ENCODE results near the gene GGT7. TPM values are rescaled to one million over a fixed set of nuclear protein-coding genes. Genes with fewer than 3 reads are reported as not detected.
"Not testable (repeated sequence)": the region's sequence is repeated elsewhere in the genome, so short reads cannot be mapped to it uniquely, and the experiment has no call there.

The GGT7 gene
- total RNA-seq, 1 donor from 2014 or later: 27.3 TPM

- no peak for DNase-seq (ENCODE audit: low spot score)
These were observed 10.5 kb upstream of the GGT7 start for GRCh38 chr20:34883087-34883688.

DNA sequence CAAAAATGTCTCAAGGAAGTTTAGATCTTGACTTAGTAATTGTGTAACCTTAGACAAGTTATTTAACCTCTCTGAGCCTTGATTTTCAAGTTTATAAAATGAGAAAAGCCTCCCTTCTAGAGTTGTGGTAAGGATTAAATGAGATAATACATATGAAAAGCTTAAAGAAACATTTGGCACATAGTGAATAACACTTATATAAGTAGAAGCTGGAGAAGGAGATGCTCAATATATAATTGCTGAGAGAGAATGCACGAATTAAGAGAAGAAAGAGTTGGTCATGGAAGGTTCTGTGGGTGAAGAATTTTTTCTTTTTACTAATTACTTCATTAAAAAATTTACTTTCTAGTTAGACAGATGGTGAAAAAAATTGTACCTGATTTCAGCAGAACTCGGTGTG, 9.0 kb upstream of the GGT7 start:
- no peak for DNase-seq (ENCODE audit: low spot score)

GRCh38 chr20:34880971-34881370, 8.3 kb upstream of the GGT7 start:
- DNase-seq (ENCODE audit: low spot score): not testable (repeated sequence)

DNA sequence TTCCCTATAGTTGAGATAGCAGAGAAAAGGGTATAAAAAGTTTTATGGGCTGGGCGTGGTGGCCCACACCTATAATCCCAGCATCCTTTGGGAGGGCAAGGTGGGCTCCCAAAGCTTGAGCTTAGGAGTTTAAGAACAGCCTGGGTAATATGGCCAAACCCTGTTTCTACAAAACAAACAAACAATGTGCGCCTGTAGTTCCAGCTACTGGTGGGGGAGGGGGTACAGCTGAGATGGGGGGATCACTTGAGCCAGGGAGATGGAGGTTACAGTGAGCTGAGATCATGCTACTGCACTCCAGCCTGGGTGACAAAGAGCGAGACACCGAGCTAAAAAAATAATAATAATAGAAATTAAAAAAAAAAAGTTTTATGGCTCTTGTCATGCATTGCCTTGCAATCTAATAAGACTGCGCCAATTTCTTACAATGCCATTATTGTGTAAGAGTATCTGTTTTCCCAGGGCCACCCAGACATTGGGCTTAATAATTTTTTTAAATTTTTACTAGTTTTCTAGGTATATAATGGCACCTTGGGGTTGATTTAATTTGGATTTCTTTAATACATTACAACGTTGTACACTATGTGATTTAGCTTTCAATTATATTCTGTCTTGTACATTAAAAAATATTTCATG, 7.7 kb upstream of the GGT7 start:
- DNase-seq (ENCODE audit: low spot score): no peak

DNA sequence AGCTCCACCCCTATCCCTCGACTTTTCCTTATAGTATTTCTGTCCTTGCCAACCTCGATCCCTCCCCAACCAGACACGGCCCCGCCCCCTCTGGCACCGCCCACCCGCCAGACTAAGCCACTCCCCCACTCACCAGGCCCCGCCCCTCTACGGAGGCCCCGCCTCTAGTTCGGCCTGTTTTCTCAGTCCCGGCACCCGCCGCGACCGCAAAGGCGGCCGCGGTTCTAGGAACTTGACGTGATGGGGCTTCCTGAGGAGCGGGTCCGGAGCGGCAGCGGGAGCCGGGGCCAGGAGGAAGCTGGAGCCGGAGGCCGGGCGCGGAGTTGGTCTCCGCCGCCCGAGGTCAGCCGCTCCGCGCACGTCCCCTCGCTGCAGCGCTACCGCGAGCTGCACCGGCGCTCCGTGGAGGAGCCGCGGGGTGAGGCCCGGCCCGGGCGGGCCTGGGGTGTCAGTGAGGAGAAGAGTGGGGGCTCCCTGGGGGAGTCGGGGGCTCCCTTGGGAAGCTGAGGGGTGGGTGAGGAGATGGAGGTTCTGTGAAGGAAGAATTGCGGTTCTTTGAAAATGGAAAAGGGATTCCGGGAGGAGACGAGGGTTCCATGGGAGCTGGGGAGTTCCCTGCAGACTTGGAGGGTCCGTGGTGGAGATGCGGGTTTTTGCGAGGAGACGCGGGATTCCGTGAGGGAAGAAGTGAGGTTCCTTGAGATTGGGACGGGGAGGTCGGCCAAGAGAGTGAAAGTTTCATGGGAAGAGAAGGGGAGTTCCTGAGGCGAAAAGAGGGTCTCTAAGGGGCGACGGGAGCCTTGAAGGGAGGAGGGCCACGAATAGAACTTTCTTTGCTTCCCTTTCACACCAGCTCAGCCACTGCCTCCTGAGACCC, 4.0 kb upstream of the GGT7 start, which contains the start of gene ACSS2:
ACSS2 (plus strand) TSS at position 207 of the 877 bp plus-strand sequence; CDS start at position 241, 34 bp downstream.
- peak; percentile 100 for DNase-seq (ENCODE audit: low spot score)

DNA sequence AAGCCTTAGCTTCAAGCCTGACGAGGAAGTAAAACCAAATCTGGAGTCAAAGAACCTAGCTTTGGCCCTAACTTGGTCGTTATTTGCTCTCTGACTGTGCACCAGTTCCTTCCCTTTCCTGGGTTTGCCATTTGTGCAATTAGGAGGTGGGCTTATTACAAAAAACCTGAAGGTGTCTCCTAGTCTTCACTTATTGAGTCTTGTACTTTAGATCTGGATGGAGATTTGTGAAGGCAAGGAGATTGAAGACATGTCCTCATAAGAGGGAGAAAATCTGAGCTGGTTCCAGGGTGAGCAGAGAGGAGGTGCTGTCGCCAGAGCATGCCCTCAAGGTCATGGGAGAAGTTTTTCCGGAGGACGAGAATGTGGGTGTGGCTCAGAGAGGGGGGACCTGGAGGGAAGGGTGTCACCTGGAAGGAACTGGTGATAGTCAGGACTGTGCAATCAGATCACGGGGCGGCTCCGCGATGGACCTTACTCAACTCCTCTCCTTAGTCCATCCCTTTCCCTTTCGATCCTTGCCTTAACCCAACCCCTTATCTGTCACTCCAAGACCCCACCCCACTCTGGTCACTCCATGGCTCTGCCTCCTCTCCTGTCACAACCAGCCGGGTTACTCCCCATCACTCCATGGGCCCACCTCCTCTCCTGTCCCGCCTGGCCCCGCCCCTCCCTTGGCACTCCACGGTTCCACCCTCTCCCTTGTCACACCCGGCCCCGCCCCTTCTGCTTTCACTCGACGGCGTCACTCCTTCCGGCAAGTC, 3.2 kb upstream of the GGT7 start:
- DNase-seq (ENCODE audit: low spot score): no peak

DNA sequence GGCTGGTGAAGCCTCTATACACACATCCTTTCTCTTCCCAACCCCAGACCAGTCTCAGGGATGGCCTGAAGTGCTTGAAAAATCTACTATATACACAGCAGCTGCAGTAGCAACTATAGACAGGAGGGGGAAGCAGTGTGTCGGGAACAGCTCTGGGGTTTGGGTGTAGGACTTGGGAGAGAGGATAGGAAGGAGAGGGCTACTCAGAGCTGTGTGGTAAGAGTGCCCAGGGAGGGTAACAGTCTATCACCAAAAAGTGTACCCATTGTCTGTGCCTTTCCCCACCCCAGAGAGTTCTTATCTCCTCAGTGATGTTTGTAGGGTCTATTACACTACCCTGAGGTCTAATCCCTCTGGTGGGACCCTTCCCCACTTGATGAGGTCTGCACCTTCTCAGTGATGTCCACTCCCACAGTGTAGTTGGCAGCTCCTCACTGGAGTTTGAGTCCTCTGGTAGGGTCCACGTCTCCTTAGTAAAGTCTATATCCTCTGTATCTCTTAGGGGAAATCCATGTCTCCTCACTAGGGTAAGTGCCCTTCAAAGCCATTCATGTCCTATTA, 1.5 kb upstream of the GGT7 start:
- DNase-seq (ENCODE audit: low spot score): peak; percentile 85

DNA sequence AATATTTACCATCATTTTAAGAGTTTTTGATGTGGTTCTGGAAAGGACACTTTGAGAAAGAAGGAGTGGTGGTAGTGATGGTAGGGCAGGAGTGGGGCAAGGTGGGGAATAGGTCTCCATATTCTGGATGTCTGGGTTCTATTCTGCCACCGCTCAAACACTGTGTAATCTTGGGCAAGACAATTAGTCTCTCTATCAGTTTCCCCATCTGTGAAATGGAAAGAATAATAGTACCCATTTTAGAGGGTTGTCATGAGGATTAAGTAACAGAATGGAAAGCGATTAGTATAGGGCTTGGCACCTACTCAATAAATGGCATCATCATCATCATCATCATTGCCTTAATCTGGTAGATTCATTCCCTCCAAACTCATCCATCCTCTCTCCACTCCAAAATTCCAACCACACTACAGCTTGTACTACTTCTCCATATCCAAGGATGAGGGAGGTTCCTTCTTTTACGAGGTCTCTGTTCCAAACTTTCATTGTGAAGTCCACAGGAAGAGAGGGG, 982 bp upstream of the GGT7 start:
- no peak for DNase-seq (ENCODE audit: low spot score)

GRCh38 chr20:34871966-34872621, 562 bp downstream of the GGT7 start:
- DNase-seq (ENCODE audit: low spot score): no peak

GRCh38 chr20:34871320-34871926, 1.2 kb downstream of the GGT7 start:
- DNase-seq (ENCODE audit: low spot score): no peak

GRCh38 chr20:34864216-34864615, 8.4 kb downstream of the GGT7 start:
- no peak for DNase-seq (ENCODE audit: low spot score)

- no peak for DNase-seq (ENCODE audit: low spot score)
These were observed 9.2 kb downstream of the GGT7 start for GRCh38 chr20:34863421-34863965.

- DNase-seq (ENCODE audit: low spot score): no peak
These were observed 9.9 kb downstream of the GGT7 start for GRCh38 chr20:34862724-34863123.

DNA sequence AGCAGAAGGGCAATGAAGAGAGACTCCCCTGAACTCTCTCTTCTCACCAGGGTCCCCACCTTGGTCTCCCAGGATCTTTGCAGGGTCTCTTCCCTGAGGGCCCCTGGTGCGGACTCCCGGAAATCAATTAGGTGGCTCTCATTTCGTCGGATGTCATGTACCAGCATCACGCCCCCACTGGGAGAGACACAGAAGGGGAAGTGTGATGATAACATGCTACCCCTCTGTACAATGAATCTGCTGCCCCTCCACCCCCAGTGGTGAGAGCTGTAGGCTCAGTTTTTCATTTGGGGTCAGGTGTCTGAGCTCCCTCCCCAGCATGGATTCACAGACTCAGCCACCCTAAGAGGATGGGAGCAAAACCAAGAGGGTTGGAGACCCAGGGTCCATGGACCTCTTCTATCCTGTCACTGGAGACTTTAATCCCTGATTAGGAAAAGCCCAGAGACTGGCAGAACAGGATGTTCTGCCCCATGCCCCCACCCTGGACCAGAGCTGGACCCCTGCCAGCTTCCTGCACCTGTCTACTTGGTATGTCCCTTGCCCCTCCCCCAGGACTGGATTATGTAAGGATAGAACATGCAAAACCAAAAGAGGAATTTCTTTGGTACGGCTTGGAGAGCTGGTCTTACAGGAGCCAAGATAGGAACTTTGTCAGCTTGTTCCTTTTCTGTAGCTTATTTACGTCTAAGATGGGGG, 11.1 kb downstream of the GGT7 start:
- no peak for DNase-seq (ENCODE audit: low spot score)

DNA sequence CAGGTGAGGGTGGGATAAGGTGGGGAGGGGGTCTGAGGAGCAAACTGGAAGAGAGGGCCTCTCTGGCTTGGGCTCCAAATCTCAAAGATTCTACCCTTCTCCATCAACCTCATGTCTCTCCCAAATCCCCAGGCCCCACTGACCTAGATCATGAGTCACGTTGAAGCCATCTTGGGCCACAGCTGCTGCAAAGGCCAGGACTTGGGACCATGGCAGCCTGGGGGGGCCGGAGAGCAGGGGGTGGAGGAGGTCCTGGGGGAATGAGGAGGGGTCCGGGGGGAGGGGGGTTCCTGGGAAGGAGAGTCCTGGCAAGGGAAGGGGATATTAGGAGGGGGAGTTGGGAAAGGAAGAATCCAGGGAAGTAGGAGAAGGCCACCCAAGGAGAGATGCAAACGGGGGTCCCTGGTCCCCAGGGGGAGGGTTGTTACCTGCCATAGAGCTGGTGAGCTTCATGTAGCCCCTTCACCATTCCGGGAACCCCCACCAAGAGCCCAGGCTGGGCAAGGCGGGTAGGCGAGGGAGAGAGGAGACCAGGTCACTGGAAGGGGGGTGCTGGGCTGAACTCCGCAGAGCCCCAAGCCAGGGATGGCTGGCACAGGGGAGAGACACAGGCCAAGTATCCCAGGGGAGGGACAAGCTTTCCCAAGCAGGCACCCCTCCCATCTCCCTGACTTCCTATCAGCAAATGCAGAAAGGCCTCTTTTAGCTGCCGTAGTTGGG, 12.7 kb downstream of the GGT7 start:
- no peak for DNase-seq (ENCODE audit: low spot score)

DNA sequence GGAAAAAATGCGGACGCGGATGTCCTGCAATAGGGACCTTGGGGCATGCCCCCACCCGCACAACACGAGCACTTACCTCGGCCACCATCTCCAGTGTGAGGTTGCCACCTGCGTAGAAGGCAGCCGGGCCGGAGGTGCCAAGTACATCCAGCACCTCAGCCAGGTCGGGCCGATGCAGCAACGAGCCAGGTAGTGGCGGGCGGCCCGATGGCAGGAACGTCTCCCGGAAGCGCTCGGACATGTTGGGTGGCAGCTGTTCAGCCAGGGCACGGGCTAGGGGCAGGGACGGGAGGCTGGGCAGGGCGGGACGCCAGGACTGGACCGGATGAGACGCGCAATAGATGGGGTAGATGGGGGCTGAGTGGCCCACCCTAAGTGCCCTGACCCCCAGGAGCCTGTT, 13.3 kb downstream of the GGT7 start:
- no peak for DNase-seq (ENCODE audit: low spot score)

DNA sequence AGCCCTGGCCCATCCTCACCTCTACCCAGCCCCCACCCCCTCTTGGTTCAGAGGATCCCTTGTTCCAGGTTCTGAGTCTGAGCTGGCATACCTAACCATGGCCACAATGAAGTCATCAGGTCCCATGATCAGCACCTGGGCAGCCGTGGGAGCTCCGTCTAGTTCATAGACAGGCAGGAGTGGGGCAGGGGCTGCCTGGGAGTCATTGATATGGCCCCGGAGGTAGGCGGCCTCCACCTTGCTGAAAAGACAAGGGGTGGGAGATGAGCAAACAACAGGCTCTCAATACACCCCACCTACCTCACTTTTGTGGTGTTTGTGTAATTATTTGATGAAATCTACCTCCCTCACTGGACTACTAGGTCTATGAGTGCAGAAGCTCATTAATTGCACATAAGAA, 20.4 kb downstream of the GGT7 start:
- DNase-seq (ENCODE audit: low spot score): no peak

DNA sequence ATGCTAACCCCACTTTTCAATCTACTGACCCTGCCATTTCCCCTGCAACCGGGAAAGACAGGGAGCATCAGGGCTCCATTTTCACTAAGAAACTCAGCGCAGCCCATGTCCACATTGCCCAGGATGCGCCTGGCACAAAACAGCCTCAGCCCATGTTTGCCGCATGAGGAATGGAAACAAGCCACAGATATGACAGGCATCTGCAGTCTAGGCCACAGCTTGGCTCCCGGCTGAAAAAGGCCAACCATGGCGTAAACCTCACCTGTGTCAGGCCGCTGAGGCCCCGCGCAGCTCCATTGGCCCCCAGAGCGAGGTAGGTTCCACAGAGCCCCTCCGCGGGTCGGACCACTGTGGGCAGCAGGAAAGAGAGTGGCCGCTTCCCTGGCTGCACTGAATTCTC, 21.7 kb downstream of the GGT7 start:
- DNase-seq (ENCODE audit: low spot score): no peak

DNA sequence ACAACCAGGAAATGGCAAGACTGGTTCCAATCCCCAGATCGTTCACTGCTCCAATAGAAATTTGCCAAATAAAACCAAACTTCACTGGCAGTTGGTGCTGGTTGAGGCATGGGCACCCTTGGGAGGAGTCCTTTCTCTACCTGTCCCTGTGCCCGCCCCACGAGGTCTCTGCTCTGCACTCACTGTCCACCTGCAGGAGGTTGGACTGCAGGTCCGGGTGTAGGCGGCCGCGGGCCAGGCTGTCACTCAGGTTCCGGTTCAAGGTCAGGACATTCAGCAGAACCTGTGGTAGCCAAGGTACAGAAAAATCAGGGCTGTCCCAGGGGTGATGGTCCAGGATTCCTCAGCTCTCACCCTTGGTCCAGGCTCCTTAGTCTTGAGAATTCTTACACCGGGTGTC, 22.9 kb downstream of the GGT7 start:
- no peak for DNase-seq (ENCODE audit: low spot score)

All from ureter (tissue), 1 donor.